ENCODE measurements around the gene IZUMO4.

Gene IZUMO4

DNA sequence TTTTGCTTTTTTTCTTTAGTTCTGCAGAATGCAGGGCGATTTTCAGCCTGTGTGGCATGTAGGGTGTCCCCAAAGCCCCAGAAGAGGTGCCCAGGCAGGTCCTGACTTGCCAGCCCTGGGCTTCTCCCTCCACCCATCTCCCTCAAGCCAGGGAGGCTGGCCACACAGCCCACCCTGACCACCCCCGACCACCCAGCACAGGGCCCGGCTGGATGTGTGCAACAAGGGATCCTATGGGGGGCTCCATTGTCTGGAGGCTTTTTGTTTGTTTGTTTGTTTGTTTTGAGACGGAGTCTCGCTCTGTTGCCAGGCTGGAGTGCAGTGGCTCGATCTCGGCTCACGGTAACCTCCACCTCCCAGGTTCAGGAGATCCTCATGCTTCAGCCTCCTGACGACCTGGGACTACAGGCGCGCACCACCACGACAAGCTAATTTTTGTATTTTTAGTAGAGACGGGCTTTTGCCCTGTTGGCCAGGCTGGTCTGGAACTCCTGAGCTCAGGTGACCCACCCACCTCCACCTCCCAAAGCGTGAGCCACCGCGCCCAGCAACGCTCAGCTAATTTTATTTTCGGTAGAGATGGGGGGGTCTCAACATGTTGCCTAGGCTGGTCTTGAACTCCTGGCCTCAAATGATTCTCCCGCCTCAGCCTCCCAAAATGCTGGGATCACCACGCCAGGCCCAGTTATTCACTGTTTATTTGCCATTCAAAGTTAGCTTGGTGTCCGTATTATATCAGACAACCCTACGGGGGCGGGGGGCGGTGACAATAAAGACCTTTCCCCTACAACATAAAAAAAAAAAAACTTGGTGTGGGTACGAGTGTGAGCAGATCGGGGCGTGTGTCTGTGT, 37.9 kb upstream of the IZUMO4 start:
- DNase-seq (ENCODE audit: low read depth in 2 of 3, low spot score in 2 of 3) = no peak

DNA sequence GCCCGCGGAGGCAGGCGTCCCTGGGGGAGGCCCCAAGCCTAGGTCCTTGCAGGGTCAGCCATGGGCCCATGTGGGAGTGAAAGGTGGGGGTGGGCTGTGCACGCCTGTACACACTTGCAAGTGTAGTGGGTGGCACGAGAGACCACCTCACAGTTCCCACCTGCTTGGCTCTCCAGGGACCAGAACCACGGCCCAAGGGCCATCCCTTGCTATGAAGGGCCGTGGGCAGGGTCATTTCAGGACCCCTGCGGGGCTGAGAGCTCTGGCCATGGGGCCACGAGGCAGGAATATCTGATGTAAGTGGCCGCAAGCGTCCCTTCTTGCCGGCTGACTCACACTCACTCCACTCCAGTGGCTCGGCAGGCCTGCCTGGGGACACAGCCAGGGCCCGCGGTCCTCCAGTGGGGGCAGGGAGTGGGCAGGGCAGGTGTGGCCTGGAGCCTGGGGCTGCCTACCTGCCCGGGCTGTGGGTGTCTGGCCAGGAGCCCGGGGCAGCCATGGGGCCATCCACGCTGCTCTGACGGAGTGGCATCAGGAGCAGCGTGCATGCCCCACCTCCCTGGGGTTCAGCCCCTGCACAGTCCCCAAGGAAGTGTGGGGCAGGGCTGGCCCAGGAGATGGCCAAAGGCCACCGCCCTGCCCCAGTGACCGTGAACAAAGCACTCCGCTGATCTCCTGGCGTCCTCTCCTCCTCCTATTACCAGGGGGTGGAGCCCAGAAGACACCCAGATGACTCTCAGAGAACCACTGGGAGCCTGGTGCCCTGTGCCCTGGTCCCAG, 37.1 kb upstream of the IZUMO4 start:
- DNase-seq (ENCODE audit: low read depth in 2 of 3, low spot score in 2 of 3) = no peak

DNA sequence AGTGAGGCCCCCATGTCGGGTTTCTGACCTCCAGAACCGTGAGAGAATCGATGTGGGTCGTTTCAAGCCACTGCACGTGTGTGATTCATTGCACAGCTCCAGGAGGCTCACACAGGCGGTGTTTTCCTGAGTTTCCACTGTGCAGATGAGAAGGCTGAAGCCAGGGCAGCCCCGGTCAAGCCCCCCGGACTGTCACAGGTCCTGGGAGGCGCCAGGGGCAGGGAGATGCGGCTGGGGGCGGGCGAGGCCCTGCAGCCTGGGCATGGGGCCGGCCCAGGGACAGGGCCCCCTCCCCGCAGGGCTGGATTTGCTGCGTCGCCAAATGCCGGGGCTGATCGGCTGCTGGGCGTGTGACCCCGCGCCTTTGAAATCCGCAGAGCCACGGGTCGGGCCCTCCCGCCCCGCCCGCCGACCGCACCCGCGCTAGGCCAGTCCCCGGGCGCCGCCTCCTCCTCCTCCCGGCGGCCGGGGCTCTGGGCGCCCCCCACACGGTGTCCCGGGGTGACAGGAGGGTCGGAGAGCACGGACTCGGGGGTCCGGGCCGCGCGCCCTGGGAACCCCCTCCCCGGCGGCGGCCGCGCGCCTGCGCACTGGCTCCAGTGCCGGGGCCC, 35.7 kb upstream of the IZUMO4 start:
- DNase-seq (ENCODE audit: low read depth in 2 of 3, low spot score in 2 of 3) = peak in 1 of 3 experiments; percentile 59

DNA sequence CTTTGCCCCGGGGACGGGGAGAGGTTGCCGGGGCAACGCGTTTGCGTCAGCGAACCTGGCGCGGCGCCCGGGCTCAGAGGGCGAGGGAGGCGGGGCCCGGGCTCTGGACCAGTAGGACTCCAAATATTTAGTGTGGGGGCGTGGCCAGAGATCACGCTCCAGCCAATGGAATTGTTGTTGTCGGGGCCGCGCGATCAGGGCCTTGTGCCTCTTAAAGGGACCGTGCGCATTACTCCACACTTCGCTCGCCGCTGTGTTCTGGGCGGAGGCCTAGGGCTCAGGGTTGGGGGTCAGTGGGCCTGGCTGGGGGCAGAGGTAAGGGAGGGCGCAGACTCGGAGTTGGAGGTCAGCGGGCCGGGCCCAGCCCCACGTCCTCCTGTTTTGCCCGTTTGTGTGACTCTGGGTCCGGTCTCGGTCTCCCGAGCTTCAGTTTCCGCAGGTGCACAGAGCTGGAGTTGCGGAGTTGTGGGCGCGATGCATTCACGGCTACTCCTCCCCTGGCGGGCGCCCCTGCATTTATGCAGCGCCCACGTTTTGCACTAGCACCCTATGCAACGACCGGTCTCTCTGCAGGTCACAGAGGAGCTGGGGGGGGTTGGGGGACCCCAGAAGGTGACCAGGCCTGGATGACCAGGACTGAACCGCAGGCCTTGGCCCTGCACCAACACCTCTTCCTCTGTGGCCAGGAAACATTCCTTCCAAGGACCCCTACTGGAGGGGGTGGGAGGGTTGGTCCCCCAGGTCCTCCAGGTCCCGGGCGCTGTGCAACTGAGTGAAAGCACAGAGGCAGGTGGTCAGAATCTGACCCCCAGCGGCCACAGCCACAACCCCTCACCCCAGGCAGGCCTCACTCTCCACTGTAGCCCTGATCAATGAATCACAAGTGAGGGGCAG, 35.0 kb upstream of the IZUMO4 start:
- DNase-seq (ENCODE audit: low read depth in 2 of 3, low spot score in 2 of 3) = peak; percentile 99 to 100 (median 99)

DNA sequence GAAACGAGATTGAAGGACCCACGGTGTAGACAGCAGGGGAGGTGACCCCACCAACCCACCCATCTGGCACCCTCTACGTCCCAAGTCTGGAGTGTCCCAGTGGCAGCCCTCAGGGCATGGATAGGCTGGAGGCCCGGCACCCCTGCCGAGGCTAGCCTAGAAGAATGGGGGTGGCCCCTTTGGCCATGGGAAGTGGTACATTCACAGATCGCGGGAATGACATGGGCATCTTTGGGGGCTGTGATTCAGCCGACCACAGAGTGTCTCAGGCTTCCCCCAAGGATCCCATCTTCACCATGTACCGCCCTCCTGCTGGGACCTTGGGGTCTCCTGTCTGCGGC, 34.4 kb upstream of the IZUMO4 start:
- DNase-seq (ENCODE audit: low read depth in 2 of 3, low spot score in 2 of 3) = no peak

DNA sequence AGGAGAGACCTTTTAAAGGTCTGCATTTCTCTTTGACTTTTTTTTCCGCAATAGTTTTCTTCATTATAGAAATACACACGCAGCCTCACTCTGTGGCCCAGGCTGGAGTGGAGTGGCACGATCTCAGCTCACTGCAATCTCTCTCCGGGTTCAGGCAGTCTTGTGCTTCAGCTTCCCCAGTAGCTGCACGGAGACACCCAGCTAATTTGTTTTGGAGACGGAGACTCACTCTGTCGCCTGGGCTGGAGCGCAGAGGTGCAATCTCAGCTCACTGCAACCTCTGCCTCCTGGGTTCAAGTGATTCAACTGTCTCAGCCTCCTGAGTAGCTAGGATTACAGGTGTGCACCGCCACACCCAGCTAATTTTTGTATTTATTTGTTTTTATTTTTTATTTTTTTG, 33.9 kb upstream of the IZUMO4 start:
- no peak for DNase-seq (ENCODE audit: low read depth in 2 of 3, low spot score in 2 of 3)

DNA sequence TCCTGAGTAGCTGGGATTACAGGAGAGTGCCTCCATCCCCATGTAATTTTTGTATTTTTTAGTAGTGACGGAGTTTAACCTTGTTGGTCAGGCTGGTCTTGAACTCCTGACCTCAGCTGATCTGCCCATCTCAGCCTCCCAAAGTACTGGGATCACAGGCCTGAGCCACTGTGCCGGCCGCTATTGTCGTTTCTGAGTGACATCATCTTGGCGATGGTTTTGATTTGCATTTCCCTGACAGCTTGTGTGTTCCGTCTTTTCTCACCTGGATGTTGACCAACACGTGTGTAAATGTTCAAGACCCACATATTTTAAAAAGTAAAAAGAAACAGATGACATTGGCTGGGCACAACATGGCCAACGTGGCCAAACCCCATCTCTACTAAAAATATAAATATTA, 32.9 kb upstream of the IZUMO4 start:
- no peak for DNase-seq (ENCODE audit: low read depth in 2 of 3, low spot score in 2 of 3)

DNA sequence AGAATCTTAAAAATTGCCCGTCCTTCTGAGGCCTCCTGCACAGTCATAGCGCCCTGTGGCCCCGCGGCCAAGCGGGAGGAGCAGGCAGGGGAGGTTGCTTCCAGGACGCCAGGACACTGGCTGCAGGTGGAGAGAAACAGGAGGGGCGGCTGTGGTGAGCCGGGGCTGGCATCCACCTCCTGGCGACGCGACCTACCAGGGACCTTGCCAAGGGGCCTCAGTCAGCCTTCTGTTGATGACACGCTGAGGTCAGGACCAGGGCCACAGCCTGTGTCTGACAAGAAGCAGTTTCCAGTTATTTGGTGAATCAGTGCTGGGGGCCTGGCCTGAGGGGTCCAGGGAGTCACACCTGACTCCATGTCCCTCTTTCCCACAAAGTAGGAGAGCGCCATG, 32.3 kb upstream of the IZUMO4 start:
- no peak for DNase-seq (ENCODE audit: low read depth in 2 of 3, low spot score in 2 of 3)

DNA sequence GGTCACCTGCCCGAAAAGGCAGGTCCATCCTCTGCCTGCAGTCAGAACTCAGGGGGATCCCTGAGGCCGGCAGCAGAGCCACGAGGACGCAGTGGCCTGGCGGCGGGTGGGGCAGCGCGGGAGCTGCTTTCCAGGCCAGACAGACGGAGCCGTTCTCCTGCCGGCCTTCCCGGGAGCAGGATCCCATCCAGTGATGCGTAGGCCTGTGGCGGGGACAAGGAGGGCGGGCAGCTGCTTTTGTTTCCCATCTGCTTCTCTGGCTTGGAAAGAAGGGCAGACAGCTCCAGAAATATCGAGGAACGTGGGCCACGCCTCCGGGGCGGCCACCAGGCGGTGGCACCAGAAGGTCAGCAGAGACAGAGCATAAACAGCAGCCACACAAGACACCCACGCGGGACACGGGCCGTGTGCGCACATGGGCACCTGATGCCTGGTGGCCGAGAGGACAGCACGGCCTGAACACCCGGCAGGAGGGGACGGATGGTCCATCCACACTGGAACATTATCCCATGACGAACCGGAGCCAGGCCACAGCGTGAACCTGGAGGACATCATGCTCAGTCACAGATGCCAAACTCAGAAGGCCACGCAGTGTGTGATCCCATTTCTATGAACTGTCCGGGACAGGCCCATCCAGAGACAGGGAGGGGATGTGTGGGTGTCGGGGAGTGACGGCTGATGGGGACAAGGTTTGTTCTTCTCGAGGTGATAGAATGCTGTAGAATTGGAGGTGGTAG, 31.8 kb upstream of the IZUMO4 start:
- DNase-seq (ENCODE audit: low read depth in 2 of 3, low spot score in 2 of 3) = no peak

DNA sequence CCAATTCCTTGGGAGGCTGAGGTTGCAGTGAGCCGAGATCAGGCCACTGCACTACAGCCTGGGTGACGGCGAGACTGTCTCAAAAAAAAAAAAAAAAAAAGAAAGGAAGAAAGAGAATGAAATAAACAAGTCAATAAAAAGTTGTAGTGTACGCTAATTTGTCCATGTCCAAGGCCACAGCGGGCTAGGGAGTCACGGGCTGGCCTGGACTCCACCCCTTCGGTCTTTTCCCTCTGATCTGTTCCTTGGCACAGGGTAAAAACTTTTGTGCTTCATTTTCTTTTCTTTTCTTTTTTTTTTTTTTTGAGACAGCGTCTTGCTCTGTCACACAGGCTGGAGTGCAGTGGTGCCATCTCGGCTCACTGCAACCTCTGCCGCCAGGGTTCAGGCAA, 26.3 kb upstream of the IZUMO4 start:
- no peak for DNase-seq (ENCODE audit: low read depth in 2 of 3, low spot score in 2 of 3)

DNA sequence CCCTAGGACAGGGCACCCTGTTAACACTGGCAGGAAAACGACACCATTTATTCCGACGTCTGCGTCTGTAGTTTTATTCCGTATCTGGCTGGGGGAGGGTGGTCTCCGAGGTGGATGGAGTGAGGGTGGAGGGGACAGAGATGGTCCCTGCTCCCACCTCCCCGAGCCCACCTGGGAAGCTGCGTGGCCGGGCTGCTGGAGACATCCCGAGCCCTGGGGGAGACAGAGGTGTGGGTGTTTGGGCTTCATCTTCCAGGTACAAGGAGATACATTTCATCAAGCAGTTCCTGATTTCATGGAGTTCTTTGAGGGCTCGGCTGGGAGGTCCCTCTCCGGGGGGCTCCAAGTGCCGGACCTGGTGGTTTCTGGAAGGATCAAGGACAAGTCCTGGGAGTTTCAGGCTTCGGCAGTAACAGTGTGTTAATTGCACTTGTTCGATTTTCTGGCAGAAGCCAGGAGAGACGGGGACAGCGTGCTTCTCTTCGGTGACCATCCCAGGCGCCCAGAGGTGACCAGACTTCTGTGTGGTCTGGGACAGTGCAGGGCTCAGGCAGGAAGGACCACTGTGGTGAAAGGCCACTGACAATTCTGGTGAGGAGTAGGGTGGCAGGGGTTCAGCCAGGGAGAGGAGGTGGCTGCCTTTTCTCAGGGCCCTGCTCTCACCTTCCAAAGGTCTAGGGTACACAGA, 25.6 kb upstream of the IZUMO4 start:
- no peak for DNase-seq (ENCODE audit: low read depth in 2 of 3, low spot score in 2 of 3)

DNA sequence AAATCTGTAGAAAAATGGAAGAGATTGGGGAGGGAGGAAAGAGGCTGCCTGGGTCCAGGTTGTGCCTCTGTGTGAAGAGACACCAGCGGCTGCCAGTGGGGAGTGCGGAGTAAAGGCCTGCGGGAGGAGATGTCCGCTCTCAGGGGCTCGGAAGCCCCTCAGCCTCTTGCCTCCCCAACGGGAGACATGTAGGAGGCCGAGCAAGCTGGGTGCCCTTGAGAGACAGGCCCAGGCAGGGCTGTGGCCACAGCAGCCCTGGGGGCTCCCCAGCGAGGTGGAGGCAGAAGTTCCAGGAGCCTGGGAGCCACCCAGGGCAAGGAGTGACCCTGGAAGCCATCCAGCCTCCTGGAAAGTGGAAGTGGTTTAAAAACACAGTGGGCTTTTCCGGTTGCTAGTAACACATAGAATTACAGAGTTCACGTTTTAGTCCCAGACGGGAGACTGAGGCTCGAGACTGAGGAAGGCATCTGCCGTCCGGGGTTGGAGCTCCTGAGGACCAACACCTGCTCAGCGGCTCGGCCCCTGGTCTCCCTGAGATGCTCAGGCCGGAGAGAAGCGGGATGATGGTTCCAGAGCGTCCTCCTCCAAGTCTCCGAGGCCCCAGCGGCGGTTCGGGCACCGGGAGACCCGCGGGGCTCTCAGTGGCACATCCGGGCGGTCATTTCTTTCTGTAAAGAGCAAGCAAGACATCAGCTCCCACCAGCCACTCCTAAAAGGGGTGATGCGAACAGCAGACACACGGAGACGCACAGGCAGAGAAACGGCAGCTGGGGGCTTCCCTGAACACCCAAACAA, 23.8 kb upstream of the IZUMO4 start:
- DNase-seq (ENCODE audit: low read depth in 2 of 3, low spot score in 2 of 3) = no peak

DNA sequence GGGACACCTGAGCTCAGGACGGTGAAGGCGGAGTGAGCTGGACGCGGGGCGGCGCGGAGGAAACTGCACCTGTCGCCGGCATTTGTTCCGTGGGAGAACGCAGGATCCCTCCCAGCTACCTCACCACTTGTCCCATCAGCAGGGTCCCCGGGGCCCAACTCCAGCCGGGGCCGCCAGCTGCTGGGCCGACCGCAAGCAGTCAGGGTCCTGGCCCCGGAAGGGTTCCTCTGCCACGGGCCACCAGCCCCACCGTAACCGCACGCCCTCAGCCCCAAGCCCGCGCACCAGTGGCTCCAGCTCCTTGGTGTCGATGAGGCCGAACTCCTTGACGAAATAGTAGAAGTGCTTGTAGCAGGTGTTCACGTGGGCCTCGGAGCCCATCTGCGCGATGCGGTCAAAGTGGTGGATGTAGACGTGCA, 20.2 kb upstream of the IZUMO4 start:
- DNase-seq (ENCODE audit: low read depth in 2 of 3, low spot score in 2 of 3) = no peak

DNA sequence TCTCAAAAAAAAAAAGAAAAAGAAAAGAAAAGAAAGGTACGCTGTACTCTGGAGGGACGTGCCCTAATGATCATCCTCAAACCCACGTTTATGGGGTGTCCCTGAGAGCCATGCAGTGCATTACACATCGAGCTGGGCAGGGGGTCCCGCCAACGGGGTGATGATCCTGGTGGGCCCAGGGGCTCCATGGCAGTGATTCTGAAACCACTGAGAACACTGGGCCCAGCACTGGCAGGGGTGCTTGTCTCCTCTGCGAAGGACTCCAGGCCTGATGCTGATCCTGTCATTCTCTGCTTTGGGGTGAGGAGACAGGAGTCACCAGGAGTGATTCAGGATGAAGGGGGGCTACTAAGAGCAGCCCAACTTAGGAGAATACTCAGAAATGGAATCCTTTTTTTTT, 19.3 kb upstream of the IZUMO4 start:
- no peak for DNase-seq (ENCODE audit: low read depth in 2 of 3, low spot score in 2 of 3)

DNA sequence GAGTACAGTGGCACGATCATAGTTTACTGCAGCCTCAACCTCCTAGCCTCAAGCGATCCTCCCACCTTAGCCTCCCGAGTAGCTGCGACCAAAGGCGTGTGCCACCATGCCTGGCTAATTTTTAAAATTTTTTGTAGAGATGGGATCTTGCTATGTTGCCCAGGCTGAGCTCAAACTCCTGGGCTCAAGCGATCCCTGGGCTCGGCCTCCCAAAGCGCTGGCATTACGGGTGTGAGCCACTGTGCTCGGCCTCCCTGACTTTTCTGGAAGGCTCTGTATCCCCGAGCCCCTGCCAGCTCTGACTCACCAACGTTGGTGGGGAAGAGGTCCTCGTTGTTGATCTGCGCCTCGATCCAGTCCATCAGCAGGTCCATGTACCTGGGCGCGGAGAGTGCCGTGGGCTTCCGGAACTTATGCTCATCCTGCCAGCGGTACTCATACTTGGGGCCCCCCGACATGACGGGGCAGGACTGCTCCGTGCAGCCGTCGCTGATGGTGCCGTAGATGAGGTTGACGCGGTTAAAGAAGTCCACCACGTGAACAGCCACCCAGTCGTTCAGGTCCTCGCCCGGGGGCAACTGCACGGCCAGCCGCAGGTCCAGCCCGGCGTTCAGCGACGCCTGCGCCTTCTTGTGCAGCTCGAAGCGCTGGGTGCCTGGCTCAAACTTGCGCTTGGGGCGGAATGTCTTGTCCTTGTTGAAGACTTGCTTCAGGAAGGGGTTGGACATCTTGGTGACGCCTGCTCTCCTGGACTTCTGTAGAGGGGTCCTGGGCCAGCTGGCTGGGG, 18.7 kb upstream of the IZUMO4 start:
- no peak for DNase-seq (ENCODE audit: low read depth in 2 of 3, low spot score in 2 of 3)

DNA sequence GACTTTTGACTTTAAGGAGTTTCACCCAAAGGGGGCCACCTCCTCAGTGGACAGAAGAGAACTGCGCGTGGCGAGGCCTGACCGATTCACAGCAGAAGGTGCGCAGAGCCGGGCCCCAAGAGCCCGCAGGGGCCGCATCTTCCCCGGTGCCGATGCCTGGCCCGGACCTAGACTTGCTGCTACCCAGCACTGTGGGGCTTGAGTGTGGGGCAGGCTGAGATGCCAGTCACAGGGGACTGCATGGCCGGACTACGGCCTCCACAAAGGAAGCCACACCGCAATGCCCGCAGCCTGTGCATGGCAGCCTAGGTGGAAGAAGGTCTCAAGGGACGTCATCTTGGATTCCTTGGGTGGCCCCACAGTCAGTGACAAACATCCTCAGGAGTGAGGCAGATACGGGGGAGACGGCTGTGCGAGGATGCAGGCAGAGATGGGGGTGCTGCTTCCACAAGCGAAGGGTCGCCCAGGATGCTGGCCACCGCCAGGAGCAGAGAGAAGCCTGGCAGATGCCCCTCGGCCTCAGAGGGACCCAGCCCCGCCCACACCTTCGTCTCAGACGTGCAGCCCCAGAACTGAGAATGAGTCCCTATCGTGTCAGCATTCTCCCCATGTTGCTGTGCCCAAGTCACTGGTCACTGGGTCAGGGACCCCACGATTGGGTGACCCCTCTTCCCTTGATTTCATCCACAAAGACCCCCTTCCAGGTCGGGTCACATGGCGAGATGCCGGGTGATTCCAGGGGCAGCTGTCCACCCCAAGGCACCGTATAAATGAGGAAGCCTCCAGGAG, 17.4 kb upstream of the IZUMO4 start:
- DNase-seq (ENCODE audit: low read depth in 2 of 3, low spot score in 2 of 3) = no peak

DNA sequence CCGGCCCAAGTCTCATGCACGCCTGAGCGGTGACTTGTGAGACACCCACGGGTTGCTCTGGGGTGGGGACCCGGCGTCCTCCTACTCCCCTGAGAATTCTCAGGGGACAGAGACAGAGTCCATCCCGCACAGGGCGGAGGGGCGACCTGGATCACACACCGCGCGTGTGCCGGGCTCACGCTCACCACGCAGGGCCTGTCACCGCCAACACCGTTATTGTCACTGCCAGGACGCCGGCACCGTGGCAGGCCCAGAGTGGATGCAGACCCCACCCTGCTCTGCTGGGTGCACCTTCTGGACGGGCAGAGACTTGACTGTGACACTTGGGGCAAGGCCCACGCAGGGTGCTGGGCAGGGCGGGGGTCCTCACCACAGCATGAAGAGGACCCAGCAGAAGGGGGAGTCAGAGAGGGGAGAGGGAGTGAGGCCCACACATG, 16.8 kb upstream of the IZUMO4 start:
- DNase-seq (ENCODE audit: low read depth in 2 of 3, low spot score in 2 of 3) = no peak
